Measurements from ENCODE around the gene MMP15.

Gene MMP15

DNA sequence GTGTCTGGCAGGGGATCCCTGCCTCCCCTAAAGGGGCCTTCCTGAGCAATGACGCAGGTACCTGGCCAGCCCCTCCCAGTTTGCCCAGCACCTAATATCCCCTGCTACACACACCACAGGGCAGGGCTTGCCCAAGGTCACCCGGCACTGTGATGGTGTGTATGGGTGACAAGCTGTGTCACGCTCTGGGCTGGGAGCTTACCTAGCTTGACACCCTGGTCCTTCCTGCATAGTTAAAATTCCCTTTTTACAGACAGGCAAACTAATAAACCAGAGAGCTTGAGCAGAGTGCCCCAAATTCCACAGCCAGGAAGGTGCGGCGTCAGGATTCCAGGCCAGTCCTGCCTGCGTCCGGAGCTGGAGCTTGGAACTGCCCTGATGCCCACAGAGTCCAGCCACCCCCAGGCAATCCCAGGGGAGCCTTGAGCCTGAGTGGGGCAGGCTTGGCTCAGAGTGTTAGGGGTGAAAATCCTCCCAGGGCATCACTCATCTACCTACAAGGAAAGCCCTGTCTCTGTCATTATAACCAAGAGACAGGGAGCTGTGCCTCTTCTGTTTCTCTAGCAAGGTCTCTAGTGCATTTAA, 18.1 kb downstream of the MMP15 start:
- DNase-seq (ENCODE audit: low spot score): no peak
- TF ChIP-seq, protein P1, sequence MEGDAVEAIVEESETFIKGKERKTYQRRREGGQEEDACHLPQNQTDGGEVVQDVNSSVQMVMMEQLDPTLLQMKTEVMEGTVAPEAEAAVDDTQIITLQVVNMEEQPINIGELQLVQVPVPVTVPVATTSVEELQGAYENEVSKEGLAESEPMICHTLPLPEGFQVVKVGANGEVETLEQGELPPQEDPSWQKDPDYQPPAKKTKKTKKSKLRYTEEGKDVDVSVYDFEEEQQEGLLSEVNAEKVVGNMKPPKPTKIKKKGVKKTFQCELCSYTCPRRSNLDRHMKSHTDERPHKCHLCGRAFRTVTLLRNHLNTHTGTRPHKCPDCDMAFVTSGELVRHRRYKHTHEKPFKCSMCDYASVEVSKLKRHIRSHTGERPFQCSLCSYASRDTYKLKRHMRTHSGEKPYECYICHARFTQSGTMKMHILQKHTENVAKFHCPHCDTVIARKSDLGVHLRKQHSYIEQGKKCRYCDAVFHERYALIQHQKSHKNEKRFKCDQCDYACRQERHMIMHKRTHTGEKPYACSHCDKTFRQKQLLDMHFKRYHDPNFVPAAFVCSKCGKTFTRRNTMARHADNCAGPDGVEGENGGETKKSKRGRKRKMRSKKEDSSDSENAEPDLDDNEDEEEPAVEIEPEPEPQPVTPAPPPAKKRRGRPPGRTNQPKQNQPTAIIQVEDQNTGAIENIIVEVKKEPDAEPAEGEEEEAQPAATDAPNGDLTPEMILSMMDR (IDR thresholded peaks at IDR 0.05; ENCODE audit: extremely low read depth, missing control alignments): no peak

DNA sequence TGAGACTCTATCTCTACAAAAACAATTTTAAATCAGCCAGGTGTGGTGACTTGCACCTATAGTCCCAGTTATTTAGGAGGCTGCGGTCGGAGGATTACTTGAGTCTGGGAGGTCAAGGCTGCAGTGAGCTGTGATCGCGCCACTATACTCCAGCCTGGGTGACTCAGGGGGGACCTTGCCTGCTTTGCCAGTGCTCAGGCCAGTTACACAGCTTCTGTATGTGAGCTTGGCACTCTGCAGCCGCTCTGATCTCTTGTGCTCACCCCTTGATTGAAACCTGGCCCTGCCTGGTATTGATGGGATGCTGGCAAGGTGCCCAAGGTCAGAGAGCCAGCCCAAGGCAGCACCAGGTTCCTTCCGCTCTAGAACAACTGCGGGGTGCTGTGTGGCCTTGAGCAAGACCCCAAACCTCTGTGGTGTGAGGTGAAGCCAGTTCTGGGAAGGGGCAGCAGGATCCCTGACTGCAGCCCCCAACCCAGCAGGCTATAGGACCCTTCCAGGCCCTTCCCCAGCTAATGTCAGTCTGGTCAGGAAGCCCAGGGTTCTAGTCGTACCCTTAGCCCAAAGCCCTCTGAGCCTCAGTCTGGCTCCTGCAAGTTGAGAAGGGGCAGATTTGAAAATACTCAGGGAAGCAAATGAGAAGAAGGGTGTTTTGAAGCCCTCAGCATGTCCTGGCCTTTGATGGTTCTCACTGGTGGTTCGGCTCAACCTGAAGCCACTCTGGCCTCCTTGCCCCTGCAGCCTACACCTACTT, 18.9 kb downstream of the MMP15 start:
- TF ChIP-seq, protein P1 (IDR thresholded peaks at IDR 0.05; ENCODE audit: extremely low read depth, missing control alignments): no peak
- DNase-seq (ENCODE audit: low spot score): no peak

DNA sequence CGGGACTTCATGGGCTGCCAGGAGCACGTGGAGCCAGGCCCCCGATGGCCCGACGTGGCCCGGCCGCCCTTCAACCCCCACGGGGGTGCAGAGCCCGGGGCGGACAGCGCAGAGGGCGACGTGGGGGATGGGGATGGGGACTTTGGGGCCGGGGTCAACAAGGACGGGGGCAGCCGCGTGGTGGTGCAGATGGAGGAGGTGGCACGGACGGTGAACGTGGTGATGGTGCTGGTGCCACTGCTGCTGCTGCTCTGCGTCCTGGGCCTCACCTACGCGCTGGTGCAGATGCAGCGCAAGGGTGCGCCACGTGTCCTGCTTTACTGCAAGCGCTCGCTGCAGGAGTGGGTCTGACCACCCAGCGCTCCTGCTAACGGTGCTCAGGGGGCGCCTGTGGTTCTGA, 19.5 kb downstream of the MMP15 start:
- no peak for DNase-seq (ENCODE audit: low spot score)
- TF ChIP-seq, protein P1 (IDR thresholded peaks at IDR 0.05; ENCODE audit: extremely low read depth, missing control alignments): no peak

DNA sequence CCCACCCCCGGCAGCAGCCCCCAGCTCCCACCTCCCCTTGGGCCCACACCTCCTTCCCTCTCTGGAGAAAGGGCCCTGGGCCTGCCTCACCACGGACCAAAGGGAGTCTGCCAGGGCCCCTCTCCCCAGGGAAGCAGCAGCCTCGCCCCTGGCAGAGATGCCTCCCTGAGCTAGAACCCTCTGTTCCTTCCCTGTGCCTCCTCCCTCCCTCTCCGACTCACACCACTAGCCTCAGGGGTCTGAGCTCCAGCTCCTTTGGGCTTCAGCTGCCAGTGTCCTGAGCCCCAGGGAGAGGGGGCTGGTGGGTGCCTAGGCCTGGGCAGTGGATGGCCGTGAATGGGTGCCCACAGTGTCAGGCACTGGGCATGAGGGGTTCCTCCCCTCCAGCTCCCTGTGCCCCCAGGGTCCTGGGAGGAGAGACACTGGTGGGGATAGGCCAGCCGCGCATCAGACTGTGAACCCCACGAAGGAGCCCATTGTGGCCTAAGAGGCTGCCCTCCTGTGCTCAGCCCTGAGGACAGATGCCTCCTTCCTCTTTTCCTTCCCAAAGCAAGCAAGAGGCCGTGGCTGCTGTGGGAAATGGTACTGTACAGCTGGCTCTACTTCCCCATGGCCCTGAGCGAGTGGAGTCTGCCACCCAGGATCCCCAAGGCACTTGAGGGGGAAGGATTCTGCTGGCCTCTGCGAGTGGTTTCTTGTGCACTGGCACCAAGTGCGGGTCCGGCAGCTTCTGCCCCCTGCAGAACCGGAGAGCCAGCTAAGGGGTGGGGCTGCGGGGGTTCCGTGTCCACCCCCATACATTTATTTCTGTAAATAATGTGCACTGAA, 20.7 kb downstream of the MMP15 start:
- no peak for DNase-seq (ENCODE audit: low spot score)
- TF ChIP-seq, protein P1 (IDR thresholded peaks at IDR 0.05; ENCODE audit: extremely low read depth, missing control alignments): no peak

DNA sequence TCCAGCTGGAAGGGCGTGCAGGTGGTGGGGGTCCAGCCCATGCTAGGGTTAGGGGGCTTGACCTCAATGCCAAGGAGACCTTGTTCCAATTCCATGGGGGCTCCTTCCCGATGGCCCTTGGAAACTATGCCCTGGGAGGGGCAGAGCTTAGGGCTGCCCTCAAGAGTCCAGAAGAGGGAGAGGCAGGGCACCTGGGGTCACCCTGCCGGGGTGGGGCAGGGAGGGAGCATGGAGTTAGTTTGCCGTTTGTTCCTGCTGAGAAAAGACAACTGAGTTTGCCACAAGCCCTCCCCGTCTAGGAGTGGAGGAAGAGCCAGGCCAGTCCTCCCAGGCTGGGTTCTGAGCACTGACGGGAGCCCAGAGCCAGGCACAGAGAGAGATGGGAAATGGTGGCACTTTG, 21.4 kb downstream of the MMP15 start:
- no peak for DNase-seq (ENCODE audit: low spot score)
- TF ChIP-seq, protein P1 (IDR thresholded peaks at IDR 0.05; ENCODE audit: extremely low read depth, missing control alignments): no peak

DNA sequence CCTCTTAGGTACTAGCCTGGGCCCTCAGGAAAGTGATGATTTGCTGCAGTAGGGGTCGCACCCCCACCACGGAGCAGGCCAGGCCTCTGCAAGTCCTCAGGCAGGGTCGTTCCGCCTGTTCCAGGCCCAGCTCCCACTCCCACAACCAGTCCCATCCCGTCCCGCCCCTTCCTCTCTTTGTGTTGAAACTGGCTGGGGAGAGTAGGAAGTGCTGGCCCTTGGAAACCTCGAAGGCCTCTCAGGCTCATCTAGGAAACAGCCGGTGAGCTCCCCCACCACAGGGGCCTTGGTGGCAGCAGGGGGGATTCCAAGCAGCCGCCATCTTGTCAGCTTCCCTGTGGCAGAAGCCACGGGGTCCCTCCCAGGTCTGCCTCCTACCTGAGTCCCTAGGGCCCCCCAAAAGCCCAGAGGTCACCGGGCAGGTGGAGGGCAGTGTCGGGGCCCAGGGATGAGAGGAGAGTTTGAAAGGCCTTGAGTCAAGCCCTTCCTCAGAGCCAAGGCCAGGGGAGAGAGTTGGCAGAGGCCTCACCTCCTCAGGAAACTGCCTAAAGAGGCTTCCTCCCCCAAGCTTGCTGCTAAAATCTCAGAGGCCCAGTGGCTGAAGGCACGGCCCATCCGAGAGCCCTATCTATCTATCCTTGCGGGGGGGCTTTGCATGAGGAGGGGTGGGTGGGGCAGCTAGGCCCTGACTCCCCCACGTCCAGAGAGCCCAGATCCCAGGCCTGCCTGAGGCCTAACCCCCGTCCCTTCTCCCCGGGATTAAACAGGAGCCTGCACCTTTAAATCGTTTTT, 22.2 kb downstream of the MMP15 start:
- TF ChIP-seq, protein P1 (IDR thresholded peaks at IDR 0.05; ENCODE audit: extremely low read depth, missing control alignments): no peak
- no peak for DNase-seq (ENCODE audit: low spot score)
